Adrenal gland (tissue), 5 donors: ENCODE results near the gene SLC22A13.

Experiments
- CTCF ChIP-seq, 6 experiments: fragments of 450-650 bp in 4 of 6; fragments of 200-600 bp in 2 of 6; sonication (generic) in 1 of 6; IDR thresholded peaks; 1 replicate in 5 of 6; 2 replicates in 1 of 6; pipeline versions ENCODE4 v1.5.1 to v1.8.0; 2016 to 2021; ENCODE audit warnings: antibody characterized with exemption in 6 of 6, mild to moderate bottlenecking in 2 of 6, moderate library complexity in 1 of 6
- POLR2A ChIP-seq, 2 donors: fragments of 450-650 bp; IDR thresholded peaks; one replicate each; pipeline ENCODE4 v1.6.1; 2017; ENCODE audit warnings: antibody characterized with exemption in 2 of 2, mild to moderate bottlenecking in 2 of 2, moderate library complexity in 1 of 2
- donor health status: DM: no; HTN: no; CAD: no.

- TF ChIP-seq CTCF (IDR thresholded peaks at IDR 0.05) (no peak), POLR2A (IDR thresholded peaks at IDR 0.05) (no peak)
Observed at GRCh38 chr3:38245930-38246329, 19.7 kb upstream of the SLC22A13 start.
